Type B pancreatic cell (in vitro differentiated cells): ENCODE results near the gene TMEM167A. TPM values are rescaled to one million over a fixed set of nuclear protein-coding genes. Genes with fewer than 3 reads are reported as not detected.

ENCODE experiments used
- DNase-seq: peaks from one replicate; pipeline ENCODE4 v3.0.0; 2021; ENCODE audit warnings: mixed read lengths; ENCODE audit not compliant: unreplicated experiment; ENCODE audit errors: extremely low spot score
- H3K27ac Mint-ChIP-seq: 2 replicates; pipeline ENCODE4 v1.8.0; 2021; ENCODE audit warnings: mild to moderate bottlenecking, mixed read lengths
- H3K27me3 Mint-ChIP-seq: 2 replicates; pipeline ENCODE4 v1.8.0; 2021; ENCODE audit warnings: mixed read lengths
- H3K36me3 Mint-ChIP-seq: 2 replicates; pipeline ENCODE4 v1.8.0; 2021; ENCODE audit warnings: mixed read lengths
- H3K4me1 Mint-ChIP-seq: one replicate; pipeline ENCODE4 v1.8.0; 2021; ENCODE audit warnings: mixed read lengths; ENCODE audit not compliant: unreplicated experiment
- H3K4me3 Mint-ChIP-seq: 2 replicates; pipeline ENCODE4 v1.8.0; 2021; ENCODE audit warnings: mild to moderate bottlenecking, mixed read lengths
- H3K9me3 Mint-ChIP-seq: 2 replicates; pipeline ENCODE4 v1.8.0; 2021; ENCODE audit warnings: mixed read lengths
- CTCF ChIP-seq: fragments of 200-600 bp; sonication (generic); conservative IDR thresholded peaks from 2 replicates; pipeline ENCODE4 v1.5.0; 2021; ENCODE audit warnings: antibody characterized with exemption, mild to moderate bottlenecking
- total RNA-seq: library from RNA; stranded (reverse); gene quantifications from 2 replicates; pipeline ENCODE4 v1.2.1, GENCODE V29; 2021; ENCODE audit warnings: low replicate concordance

Gene TMEM167A
- total RNA-seq, 1 donor from 2014 or later: 107 TPM

- no peak for DNase-seq
Measured at GRCh38 chr5:83026930-83027687, 50.1 kb downstream of the TMEM167A start.

GRCh38 chr5:83026516-83026915 lies 50.7 kb downstream of the TMEM167A start:
- H3K4me1 Mint-ChIP-seq: peaks cover 26% of the 10 kb centered on the region
- no peak for DNase-seq
- H3K4me3 Mint-ChIP-seq: no peak overlapping the region
- no peaks in the 10 kb centered on the region for H3K36me3 Mint-ChIP-seq
- peak overlapping the region; percentile 0 for H3K27ac Mint-ChIP-seq
- no peak for TF ChIP-seq CTCF
- no peaks in the 10 kb centered on the region for H3K27me3 Mint-ChIP-seq
- no peaks in the 10 kb centered on the region for H3K9me3 Mint-ChIP-seq

More at GRCh38 chr5:83026930-83027687, 50.1 kb downstream of the TMEM167A start:
- Mint-ChIP-seq H3K27me3 (no peaks in the 10 kb centered on the region), H3K27ac (peak overlapping the region; percentile 0), H3K9me3 (no peaks in the 10 kb centered on the region), H3K4me1 (peaks cover 23% of the 10 kb centered on the region), H3K36me3 (no peaks in the 10 kb centered on the region), H3K4me3 (no peak overlapping the region)
- no peak for TF ChIP-seq CTCF

GRCh38 chr5:83025690-83026478 lies 51.3 kb downstream of the TMEM167A start:
- TF ChIP-seq CTCF: no peak
- no peak overlapping the region for H3K4me3 Mint-ChIP-seq
- H3K27ac Mint-ChIP-seq: peak overlapping the region; percentile 0
- peaks cover 26% of the 10 kb centered on the region for H3K4me1 Mint-ChIP-seq
- no peaks in the 10 kb centered on the region for H3K27me3 Mint-ChIP-seq
- no peaks in the 10 kb centered on the region for H3K9me3 Mint-ChIP-seq
- no peak for DNase-seq
- no peaks in the 10 kb centered on the region for H3K36me3 Mint-ChIP-seq

GRCh38 chr5:83022334-83022733 lies 54.9 kb downstream of the TMEM167A start:
- Mint-ChIP-seq H3K9me3 (peaks cover 5% of the 10 kb centered on the region), H3K27ac (no peak overlapping the region), H3K4me1 (peaks cover 28% of the 10 kb centered on the region), H3K27me3 (peaks cover 4% of the 10 kb centered on the region), H3K4me3 (no peak overlapping the region), H3K36me3 (no peaks in the 10 kb centered on the region)
- DNase-seq: no peak
- no peak for TF ChIP-seq CTCF

GRCh38 chr5:83015676-83016075 lies 61.5 kb downstream of the TMEM167A start:
- peaks cover 5% of the 10 kb centered on the region for H3K9me3 Mint-ChIP-seq
- no peak overlapping the region for H3K4me3 Mint-ChIP-seq

More at GRCh38 chr5:83015676-83016075, 61.5 kb downstream of the TMEM167A start:
- no peak for TF ChIP-seq CTCF
- Mint-ChIP-seq H3K27ac (no peak overlapping the region), H3K36me3 (no peaks in the 10 kb centered on the region), H3K27me3 (peaks cover 4% of the 10 kb centered on the region), H3K4me1 (peaks cover 9% of the 10 kb centered on the region)
- no peak for DNase-seq
